GM19397 (cell line): ENCODE results near the gene CRTC1.

ENCODE experiments used
- ATAC-seq: cut with Tn5 transposase; IDR thresholded peaks from one replicate; pipeline ENCODE4 v1.9.1; 2021; ENCODE audit warnings: mild to moderate bottlenecking, moderate library complexity; ENCODE audit not compliant: unreplicated experiment

Gene CRTC1

GRCh38 chr19:18651300-18651699 lies 32.2 kb upstream of the CRTC1 start:
- ATAC-seq: no peak

DNA sequence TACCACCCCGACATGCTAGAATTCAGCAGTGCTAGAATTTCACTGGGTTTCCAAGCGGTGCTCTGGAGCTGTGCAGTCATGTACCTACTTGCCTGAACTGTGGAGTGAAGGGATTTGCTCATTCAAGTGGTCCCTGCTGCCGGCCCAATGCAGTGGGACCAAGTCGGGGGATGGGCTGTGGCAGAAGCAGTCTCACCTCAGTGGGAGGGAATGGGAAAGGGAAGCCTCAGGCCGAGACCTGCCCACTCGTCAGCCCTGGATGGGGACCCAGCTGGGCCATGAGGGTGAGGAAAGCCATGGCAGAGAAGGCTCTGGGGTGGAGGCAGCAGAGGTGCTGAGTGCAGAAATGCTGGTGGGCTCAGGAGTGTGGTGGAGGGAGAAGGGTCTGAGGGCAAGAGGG lies 31.7 kb upstream of the CRTC1 start:
- ATAC-seq: no peak

DNA sequence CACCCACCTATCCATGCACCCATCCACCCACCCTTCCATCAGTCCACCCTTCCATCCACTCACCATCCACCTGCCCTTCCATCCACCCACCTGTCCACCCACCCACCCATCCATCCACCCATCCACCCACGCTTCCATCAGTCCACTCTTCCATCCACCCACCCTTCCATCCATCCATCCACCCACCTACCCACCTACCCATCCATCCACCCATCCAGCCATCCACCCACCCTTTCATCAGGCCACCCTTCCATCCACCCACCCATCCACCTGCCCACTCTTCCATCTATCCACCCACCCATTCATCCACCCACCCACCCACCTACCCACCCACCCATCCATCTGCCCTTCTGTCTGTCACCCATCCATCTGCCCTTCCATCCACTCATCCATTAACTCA lies 29.6 kb upstream of the CRTC1 start:
- no peak for ATAC-seq

GRCh38 chr19:18654469-18654868 lies 29.0 kb upstream of the CRTC1 start:
- no peak for ATAC-seq

DNA sequence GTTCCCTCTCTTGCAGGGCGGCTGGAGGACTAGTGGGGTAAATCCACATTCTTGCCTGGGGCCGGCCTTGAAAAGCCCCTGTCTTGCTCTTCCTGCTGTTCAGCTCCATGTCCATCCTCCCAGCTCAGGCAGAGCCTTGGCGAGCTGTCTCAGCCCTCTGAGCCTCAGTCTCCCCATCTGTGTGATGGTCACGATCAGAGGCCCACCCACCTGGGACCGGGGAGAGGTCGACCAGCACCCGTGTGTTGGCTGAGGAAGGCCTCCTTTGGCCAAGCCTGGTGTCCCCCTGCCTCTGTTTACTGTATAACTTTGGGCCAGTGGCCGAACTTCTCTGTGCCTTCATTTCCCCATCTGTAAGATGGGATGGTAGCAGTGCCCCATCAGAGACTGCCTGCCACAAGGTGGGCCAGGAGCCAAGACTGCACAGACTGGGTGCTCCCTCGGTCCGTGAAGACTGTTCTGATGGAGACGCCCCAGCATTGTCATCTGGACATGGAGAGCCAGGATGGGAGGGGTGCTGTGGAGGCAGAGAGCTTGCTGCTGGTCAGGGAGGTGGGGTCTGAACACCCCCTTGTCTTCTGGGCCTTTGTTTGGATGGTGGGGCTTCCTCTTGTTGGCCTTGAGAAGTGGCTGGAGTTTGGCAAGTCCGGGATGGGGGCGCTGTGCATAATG lies 28.2 kb upstream of the CRTC1 start:
- no peak for ATAC-seq

- no peak for ATAC-seq
Observed at GRCh38 chr19:18656337-18657086, 27.0 kb upstream of the CRTC1 start.

DNA sequence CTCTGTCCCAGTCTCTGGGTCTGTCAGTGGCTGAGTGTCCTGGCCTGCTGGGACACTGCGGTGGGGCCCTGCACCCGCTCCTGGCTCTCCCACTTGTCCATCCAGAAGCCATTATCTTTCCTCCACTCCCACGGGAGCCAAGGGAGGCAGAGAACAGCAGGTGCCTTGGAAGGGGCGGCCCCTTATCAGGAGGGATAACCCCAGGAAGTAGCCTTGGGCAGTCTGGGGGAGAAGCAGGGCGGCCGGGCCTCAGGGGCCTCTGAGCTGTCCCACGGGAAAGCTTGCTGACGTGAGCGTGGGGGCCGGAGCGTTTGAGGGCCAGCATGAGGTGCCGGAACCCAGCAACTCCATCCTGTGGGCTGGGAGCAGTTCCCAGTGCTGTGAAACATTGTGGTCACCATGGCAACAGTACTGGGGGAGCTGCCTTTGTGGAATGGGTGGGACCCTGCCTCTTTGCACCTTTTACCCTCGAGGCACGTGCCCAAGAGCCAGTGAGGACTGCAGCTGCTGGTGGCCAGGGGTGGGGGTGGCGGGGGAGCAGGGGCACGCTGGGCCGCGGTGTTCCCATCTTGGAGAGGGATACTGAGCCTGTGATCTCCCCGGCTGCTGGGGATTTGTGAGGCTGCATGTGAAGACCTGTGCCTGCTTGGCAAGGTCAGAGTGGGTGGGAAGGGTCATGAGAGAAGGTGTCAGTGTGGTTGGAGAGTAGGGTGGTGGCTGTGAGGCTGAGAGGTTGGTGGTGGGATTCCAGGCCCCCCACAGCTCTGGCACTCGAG lies 25.7 kb upstream of the CRTC1 start:
- ATAC-seq: no peak

DNA sequence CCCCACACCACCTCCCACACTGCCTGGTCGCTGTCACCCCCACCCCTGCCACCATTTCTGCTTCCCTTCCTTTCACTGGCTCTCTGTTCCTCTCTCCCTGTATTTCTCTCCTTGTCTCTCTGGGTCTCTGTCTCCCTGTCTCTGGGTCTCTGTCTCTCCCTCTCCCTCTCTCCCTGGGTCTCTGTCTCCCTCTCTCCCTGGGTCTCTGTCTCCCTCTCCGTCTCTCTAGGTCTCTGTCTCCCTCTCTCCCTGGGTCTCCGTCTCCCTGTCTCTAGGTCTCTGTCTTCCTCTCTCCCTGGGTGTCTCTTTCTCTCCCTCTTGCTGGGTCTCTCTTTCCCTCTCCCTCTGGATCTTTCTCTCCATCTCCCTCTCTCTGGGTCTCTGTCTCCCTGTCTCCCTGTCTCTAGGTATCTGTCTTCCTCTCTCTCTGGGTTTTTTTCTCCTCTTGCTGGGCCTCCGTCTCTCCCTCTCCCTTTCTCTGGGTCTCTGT lies 25.1 kb upstream of the CRTC1 start:
- no peak for ATAC-seq

GRCh38 chr19:18659281-18660050 lies 24.0 kb upstream of the CRTC1 start:
- ATAC-seq: no peak

- ATAC-seq: no peak
Observed at GRCh38 chr19:18660051-18660910, 23.2 kb upstream of the CRTC1 start.

- no peak for ATAC-seq
Observed at GRCh38 chr19:18660939-18661670, 22.4 kb upstream of the CRTC1 start.

- ATAC-seq: no peak
Observed at GRCh38 chr19:18662972-18663732, 20.3 kb upstream of the CRTC1 start.

- ATAC-seq: no peak
Observed at GRCh38 chr19:18663940-18664530, 19.4 kb upstream of the CRTC1 start.

- no peak for ATAC-seq
Observed at GRCh38 chr19:18665771-18666202, 17.7 kb upstream of the CRTC1 start.

DNA sequence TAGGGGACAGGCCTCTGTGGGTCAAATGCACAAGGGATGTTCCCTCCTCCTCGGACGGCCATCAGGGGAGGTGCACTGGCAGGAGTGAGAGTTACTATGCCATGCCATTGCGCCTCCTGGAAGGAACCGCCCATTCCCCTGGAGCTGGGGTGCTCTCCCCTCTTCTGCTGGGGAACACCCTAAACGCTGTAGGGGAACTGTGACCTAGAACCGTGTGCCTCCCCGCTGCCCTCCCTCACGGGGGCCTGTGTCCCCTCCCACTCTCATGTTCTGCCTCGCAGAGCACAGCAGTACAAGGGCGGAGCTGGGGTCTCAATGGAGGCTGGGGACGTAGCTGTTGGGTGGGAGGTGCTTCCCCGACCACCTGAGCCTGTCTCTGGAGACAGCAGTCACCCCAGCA lies 17.2 kb upstream of the CRTC1 start:
- ATAC-seq: no peak

GRCh38 chr19:18666784-18667183 lies 16.7 kb upstream of the CRTC1 start:
- no peak for ATAC-seq

DNA sequence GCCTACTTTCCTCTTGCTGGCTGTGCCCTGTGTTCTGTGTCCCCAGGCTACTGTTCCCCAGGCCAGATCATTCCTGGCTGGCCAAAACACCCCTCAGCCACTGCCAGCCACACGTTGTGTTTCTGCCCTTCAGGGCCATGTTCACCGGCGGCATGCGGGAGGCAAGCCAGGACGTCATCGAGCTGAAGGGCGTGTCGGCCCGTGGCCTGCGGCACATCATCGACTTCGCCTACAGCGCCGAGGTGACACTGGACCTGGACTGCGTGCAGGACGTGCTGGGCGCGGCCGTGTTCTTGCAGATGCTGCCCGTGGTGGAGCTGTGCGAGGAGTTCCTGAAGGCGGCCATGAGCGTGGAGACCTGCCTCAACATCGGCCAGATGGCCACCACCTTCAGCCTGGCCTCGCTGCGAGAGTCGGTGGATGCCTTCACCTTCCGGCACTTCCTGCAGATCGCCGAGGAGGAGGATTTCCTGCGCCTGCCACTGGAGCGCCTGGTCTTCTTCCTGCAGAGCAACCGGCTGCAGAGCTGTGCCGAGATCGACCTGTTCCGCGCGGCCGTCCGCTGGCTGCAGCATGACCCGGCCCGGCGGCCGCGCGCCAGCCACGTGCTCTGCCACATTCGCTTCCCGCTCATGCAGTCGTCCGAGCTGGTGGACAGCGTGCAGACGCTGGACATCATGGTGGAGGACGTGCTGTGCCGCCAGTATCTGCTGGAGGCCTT lies 15.8 kb upstream of the CRTC1 start:
- no peak for ATAC-seq

- ATAC-seq: no peak
Observed at GRCh38 chr19:18668252-18668631, 15.2 kb upstream of the CRTC1 start.
